AG09319 (cell line): Measurements from ENCODE around the gene SAP25.

Experiments used
- DNase-seq: peaks from one replicate; pipeline ENCODE4 v3.0.0-alpha.2; 2010; ENCODE audit warnings: low read depth; ENCODE audit errors: extremely low read depth
- TF ChIP-seq, protein P1 (sequence below): IDR thresholded peaks from 2 replicates; pipeline ENCODE4 v1.5.1; 2011; ENCODE audit warnings: low read depth, mild to moderate bottlenecking, inconsistent platforms, low read length, moderate library complexity

SAP25 gene

DNA sequence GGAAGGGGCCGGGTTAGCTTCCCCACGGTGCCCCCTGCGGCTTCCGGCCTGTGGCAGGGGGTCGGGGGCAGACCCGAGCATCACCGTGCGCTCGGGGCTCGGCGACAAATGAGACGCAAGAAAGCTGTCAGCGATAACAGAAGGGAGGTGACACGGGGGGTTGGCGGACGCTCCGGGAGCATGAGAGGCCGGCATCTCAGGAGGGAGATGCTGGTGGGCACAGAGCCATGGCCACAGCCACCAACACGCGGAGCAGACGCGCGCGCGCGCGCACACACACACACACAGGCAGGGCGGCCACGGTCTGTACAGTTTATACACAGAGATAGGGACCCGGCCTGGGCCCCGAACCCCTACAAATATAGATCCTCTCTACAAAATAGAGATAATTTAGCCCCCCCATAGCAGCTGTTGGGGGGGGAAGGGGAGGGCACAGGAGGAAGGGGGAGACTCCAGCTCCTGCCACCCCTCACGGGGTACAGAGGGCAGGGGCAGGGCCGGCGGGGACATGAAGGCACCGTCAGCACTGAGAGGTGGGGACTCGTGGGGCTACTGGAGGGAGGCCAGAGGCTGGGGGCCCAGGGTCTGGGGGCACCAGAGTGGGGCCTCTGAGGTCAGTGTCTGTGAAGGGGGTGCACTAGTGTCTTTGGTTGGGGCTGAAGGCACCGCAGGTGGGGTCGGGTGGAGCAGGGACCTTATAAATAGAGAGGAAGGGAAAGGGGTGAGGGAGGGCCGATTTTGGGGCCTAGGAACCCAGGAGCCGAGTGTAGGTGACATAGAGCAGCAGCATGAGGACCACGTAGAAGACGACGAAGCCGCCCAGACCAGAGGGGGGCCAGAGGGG is 884 bp upstream of the SAP25 start:
- DNase-seq, result no peak
- TF ChIP-seq, protein P1, sequence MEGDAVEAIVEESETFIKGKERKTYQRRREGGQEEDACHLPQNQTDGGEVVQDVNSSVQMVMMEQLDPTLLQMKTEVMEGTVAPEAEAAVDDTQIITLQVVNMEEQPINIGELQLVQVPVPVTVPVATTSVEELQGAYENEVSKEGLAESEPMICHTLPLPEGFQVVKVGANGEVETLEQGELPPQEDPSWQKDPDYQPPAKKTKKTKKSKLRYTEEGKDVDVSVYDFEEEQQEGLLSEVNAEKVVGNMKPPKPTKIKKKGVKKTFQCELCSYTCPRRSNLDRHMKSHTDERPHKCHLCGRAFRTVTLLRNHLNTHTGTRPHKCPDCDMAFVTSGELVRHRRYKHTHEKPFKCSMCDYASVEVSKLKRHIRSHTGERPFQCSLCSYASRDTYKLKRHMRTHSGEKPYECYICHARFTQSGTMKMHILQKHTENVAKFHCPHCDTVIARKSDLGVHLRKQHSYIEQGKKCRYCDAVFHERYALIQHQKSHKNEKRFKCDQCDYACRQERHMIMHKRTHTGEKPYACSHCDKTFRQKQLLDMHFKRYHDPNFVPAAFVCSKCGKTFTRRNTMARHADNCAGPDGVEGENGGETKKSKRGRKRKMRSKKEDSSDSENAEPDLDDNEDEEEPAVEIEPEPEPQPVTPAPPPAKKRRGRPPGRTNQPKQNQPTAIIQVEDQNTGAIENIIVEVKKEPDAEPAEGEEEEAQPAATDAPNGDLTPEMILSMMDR, result no peak

DNA sequence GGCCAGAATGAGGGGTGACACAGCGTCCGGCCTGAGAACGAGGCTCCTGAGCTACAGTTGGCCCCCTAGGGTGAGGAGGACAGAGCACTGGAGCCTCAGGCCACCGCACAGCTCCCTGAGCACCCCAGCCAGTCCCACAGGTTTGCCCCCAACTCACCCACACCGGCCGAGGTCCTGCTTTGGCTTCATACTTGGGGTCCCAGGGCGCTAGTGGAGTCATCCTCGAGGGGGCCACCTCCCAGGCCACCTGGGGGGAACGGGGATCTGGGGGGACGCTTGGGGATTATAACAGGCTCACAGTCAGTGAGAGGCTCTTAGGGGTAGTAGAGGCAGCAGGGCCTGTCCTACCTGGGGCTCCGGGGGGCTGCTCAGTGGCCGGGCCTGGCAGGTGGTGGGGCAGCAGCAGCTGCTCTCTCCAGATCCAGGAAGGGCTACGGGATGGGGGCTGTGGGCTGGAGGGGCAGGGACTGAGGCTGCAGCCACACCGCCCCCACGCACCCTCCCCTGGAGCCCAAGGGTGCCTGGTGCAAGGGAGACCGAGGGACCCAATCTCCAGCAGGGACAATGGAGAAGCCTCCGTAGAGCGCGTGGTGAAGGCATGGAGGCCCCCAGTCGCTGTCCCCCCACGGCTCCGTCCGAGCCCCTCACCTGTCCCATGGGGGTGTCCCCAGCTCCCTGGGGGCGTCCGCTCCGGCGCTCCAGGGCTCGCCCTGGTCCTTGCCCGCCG is 588 bp downstream of the SAP25 start:
- TF ChIP-seq, protein P1, result no peak
- DNase-seq, result no peak

DNA sequence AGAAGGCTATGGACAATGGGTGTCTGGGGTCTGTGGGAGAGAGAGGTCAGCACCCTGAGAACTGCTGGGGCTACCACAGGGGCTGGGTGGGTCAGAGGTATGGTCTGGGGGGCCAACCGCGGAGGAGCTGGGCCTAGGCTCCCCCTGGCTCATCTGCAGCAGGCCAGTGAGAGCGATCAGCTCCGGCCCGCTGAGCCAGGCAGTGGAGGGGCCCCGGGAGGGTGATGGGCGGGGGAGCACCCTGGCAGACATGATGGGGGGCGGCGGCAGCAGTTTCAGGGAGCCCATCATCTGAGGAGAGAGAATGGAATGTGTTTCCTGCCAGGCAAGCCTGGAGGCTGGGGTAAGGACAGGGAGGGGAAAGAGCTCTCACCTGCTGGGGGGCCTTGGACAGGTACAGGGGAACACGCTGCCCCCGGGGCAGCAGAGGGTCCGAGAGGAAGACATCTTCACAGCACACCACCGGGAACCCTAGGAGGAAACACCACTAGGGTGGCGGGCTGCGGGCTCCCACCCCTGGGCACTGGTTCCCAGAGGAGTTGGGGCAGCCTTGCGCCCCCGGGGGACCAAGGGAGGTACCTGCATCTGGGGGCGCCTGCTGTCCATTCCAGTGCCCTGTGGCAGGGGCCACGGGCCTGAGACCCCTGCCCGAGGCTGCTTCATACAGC is 1.3 kb downstream of the SAP25 start:
- TF ChIP-seq, protein P1, result no peak

DNA sequence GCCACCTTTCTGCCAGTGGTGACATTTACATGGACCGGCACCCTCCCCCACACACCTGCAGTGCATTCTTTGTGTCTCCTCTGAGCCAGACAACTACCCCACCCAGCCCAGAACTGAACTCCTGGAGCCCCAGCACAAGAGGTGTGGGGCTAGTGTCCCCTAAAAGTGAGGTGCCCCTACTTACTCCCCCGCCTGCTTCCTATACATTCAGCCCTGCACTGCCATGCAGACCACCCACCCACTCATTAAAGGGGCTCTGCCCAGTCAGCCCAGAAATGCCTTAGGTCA is 1.9 kb downstream of the SAP25 start:
- DNase-seq, result no peak
- TF ChIP-seq, protein P1, result no peak

More for the DNA sequence above, 1.3 kb downstream of the SAP25 start:
- DNase-seq, result no peak

DNA sequence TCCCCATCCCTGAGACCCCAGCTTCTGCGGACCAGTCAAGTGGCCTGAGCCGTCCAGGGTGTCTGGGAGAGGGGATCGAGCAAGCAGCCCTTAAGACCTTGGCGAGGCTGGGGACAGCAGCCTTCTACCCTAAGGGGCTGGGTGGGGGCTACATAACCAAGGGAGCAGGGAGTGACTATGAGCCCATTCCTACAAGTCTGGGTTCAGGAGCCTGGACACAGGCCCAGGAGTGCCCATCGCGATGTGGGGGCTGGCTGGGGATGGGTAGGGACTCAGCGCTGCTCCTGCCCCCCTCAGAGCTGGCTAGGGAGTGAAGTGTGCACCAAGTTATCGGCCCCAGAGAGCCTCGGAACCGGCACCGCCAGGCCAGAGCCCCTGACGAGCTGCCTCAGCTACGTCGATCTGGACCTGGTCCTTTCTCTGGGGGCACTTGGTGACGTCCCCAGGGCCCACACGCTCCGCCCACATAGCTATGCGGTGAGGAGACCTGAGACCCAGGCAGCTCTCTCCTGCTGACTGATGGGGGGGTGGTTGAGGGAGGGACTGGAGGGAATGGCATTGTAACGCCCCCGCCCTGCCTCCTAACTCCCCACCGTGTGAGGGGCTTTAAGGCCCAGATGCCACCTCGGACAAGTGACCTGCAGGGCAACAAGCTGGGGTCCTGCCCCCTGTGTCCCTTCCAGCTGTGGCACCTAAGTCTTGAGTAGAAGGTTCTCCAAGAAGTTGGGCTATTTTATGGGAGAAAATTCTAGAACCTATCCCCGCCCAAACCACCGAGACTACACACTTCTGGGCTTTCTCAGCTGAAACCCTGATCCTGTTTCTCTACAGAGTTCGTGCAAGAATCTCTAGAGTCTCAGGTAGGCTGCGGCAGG is 2.5 kb downstream of the SAP25 start:
- no peak for DNase-seq
- TF ChIP-seq, protein P1, result no peak

DNA sequence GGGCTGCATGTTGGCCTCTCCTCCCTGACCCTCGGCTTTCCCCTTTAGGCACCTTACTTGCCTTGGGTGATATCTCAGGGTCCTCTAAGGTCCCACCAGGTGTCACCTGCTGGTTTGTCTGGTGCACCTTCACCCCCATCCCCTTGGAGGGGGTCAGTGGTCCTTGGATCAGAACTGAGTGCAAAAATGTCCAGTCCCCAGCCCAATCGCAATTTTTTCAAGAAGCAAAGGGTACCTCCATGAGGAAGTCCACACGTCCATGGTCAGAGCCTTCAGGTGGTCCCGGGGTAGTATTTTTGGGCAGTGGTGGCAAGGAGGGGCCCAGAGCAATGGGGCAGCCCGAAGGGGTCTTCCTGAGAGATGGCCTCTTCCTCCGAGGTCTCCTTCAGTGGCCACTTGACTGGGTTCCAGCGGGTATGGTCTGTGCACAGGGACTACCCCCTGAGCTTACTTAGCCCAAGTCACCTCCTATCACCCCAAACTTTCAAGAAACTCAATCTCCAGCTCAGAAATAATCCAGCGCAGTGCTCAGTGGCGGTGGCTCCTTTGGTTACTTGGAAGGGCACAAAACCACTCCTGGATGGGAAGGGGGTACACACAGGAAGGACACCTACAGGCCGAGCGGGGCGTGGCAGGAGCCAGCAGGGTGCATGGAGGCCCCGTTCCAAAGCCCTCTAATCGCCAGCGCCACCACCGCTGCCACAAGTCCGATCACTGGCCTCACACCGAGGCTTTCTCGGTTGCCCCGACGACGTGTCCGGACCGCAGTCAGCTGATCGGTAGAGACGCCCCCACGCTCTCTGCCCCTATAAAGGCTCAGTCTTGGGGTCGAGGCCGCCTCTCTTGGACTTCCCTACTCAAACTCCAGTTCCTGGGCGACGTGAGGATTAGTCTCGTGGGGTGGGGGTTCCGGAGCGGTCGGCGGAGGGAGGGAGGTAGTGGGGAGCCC is 4.5 kb downstream of the SAP25 start:
- DNase-seq, result no peak
- TF ChIP-seq, protein P1, result peak; percentile 18
